ENCODE results near the gene CD6. TPM values are rescaled to one million over a fixed set of nuclear protein-coding genes. Genes with fewer than 3 reads are reported as not detected.

CD6 gene
- total RNA-seq, 1 donor from 2014 or later = 0.47 TPM

GRCh38 chr11:60985501-60985900, 14.0 kb downstream of the CD6 start:
- intact Hi-C loops (cut with micrococcal nuclease) = no loop called here
- Histone ChIP-seq H3K9me3 (replicated peaks) (no peaks in the 10 kb centered on the region), H3K27ac (replicated peaks) (no peak overlapping the region)

GRCh38 chr11:60985991-60986915, 14.8 kb downstream of the CD6 start:
- TF ChIP-seq CTCF (IDR thresholded peaks at IDR 0.05; ENCODE audit: borderline replicate concordance) = no peak
- Histone ChIP-seq H3K9me3 (replicated peaks) (no peaks in the 10 kb centered on the region), H3K36me3 (no peaks in the 10 kb centered on the region), H3K4me3 (no peak overlapping the region), H3K27me3 (ENCODE audit: low read depth) (peaks cover 32% of the 10 kb centered on the region), H3K27ac (replicated peaks) (no peak overlapping the region), H3K4me1 (no peaks in the 10 kb centered on the region)
- no peak for DNase-seq
- intact Hi-C loops (cut with micrococcal nuclease) = no loop called here

More at GRCh38 chr11:60985501-60985900, 14.0 kb downstream of the CD6 start:
- no peak for TF ChIP-seq CTCF (IDR thresholded peaks at IDR 0.05; ENCODE audit: borderline replicate concordance)
- Histone ChIP-seq H3K4me3 (no peak overlapping the region), H3K27me3 (ENCODE audit: low read depth) (peaks cover 35% of the 10 kb centered on the region), H3K36me3 (no peaks in the 10 kb centered on the region), H3K4me1 (no peaks in the 10 kb centered on the region)
- DNase-seq = no peak

- Histone ChIP-seq H3K4me1 (no peaks in the 10 kb centered on the region), H3K9me3 (replicated peaks) (no peaks in the 10 kb centered on the region), H3K27me3 (ENCODE audit: low read depth) (peaks cover 42% of the 10 kb centered on the region), H3K4me3 (no peak overlapping the region), H3K36me3 (no peaks in the 10 kb centered on the region), H3K27ac (replicated peaks) (no peak overlapping the region)
- TF ChIP-seq CTCF (IDR thresholded peaks at IDR 0.05; ENCODE audit: borderline replicate concordance) = no peak
- DNase-seq = no peak
- intact Hi-C loops (cut with micrococcal nuclease) = no loop called here
Measured at GRCh38 chr11:60987577-60988277, 16.2 kb downstream of the CD6 start.

- intact Hi-C loops (cut with micrococcal nuclease) = no loop called here
- Histone ChIP-seq H3K4me3 (no peak overlapping the region), H3K4me1 (no peaks in the 10 kb centered on the region), H3K9me3 (replicated peaks) (no peaks in the 10 kb centered on the region), H3K27me3 (ENCODE audit: low read depth) (peaks cover 51% of the 10 kb centered on the region), H3K27ac (replicated peaks) (no peak overlapping the region), H3K36me3 (no peaks in the 10 kb centered on the region)
- no peak for TF ChIP-seq CTCF (IDR thresholded peaks at IDR 0.05; ENCODE audit: borderline replicate concordance)
- no peak for DNase-seq
Measured at GRCh38 chr11:60988658-60989057, 17.2 kb downstream of the CD6 start.

- TF ChIP-seq CTCF (IDR thresholded peaks at IDR 0.05; ENCODE audit: borderline replicate concordance) = no peak
- no peak overlapping the region for H3K4me3 ChIP-seq
- H3K27me3 ChIP-seq (ENCODE audit: low read depth) = peaks cover 55% of the 10 kb centered on the region
- no peaks in the 10 kb centered on the region for H3K36me3 ChIP-seq
- no peak for DNase-seq
- H3K4me1 ChIP-seq = no peaks in the 10 kb centered on the region
- H3K27ac ChIP-seq (replicated peaks) = no peak overlapping the region
- H3K9me3 ChIP-seq (replicated peaks) = no peaks in the 10 kb centered on the region
- intact Hi-C loops (cut with micrococcal nuclease) = no loop called here
Measured at GRCh38 chr11:60989093-60989650, 17.7 kb downstream of the CD6 start.

Data from left ventricle myocardium inferior (tissue), 1 donor.